Liver (tissue), 3 donors: ENCODE measurements around the gene URM1.

Source experiments
- ATF3 ChIP-seq: IDR thresholded peaks from 2 replicates; pipeline ENCODE4 v1.6.1; 2016; ENCODE audit warnings: antibody characterized with exemption
- CTCF ChIP-seq: fragments of 150-350 bp; IDR thresholded peaks from 2 replicates; pipeline ENCODE4 v1.5.1; 2017; ENCODE audit warnings: improper control_type of control experiment, low read depth, low read length; ENCODE audit not compliant: missing input control
- JUND ChIP-seq, 2 donors: IDR thresholded peaks; 2 replicates each; pipeline ENCODE4 v1.6.1; 2016; ENCODE audit warnings: antibody characterized with exemption in 2 of 2
- RAD21 ChIP-seq, 2 donors: IDR thresholded peaks; 2 replicates each; pipeline ENCODE4 v1.6.1; 2016; ENCODE audit warnings: antibody characterized with exemption in 2 of 2, mild to moderate bottlenecking in 2 of 2
- REST ChIP-seq: IDR thresholded peaks from 2 replicates; pipeline ENCODE4 v1.6.1; 2016; ENCODE audit warnings: antibody characterized with exemption, mild to moderate bottlenecking
- SP1 ChIP-seq: IDR thresholded peaks from 2 replicates; pipeline ENCODE4 v1.6.1; 2018; ENCODE audit warnings: antibody characterized with exemption, mild to moderate bottlenecking
- TAF1 ChIP-seq: conservative IDR thresholded peaks from 2 replicates; pipeline ENCODE4 v1.6.1; 2016; ENCODE audit warnings: antibody characterized with exemption, mild to moderate bottlenecking
- TF ChIP-seq, protein P1 (sequence below): IDR thresholded peaks from 2 replicates; pipeline ENCODE4 v1.6.1; 2016; ENCODE audit warnings: antibody characterized with exemption
- donor health status: healthy.
- donor health status: healthy.

GRCh38 chr9:128342971-128343680 lies 28.0 kb upstream of the URM1 start:
- TF ChIP-seq JUND (IDR thresholded peaks at IDR 0.05) (no peak), REST (no peak), ATF3 (no peak), SP1 (no peak), CTCF (no peak), RAD21 (IDR thresholded peaks at IDR 0.05) (no peak), TAF1 (no peak)
- TF ChIP-seq, protein P1, sequence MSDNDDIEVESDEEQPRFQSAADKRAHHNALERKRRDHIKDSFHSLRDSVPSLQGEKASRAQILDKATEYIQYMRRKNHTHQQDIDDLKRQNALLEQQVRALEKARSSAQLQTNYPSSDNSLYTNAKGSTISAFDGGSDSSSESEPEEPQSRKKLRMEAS = no peak
